ENCODE data around the gene RNH1. TPM values are rescaled to one million over a fixed set of nuclear protein-coding genes. Genes with fewer than 3 reads are reported as not detected.

Gene RNH1
- total RNA-seq, 5 donors from 2014 or later (not counting 1 experiment from before 2014, with no cell fraction given), result 126 to 141 (median 131) TPM

DNA sequence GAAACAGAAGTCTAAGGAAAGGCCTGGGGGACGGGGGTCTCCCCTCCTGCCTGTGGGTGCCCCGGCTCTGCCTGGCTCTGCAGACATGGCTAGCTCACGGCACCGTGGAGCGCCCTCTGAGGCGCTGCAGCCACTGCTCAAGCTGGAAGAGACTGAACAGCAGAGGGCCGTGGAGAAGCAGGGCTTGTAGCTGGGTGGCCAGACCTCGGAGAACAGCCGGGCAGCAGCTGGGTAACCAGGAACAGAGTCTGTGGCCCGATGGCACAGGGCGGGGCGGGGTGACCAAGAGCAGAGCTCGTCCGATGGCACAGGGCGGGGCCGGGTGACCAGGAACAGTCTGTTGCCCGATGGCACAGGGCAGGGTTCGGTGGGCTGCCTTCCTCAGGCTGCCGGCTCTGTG, 18.1 kb downstream of the RNH1 start:
- WGBS (ENCODE audit: insufficient coverage), result 95% methylated on average over 19 of the region's 19 CpGs
- Mint-ChIP-seq H3K36me3 (peaks cover 5% of the 10 kb centered on the region), H3K4me1 (no peaks in the 10 kb centered on the region), H3K27ac (no peak overlapping the region), H3K27me3 (no peaks in the 10 kb centered on the region), H3K9me3 (no peaks in the 10 kb centered on the region), H3K4me3 (no peak overlapping the region)
- no peak for ATAC-seq (replicated peaks in 1 of 4)
- no peak overlapping the region for H3K4me3 ChIP-seq (ENCODE audit: control insufficient read depth in 1 of 2, extremely low read depth in 1 of 2, low read length in 1 of 2)
- H3K27me3 ChIP-seq (replicated peaks in 1 of 2; ENCODE audit: control insufficient read depth in 2 of 2, extremely low read depth in 1 of 2, insufficient read depth in 2 of 2, low read length in 1 of 2), result no peaks in the 10 kb centered on the region
- CTCF ChIA-PET, result interaction anchor here in 1 of 2 donors (0.5 kb wide), 1 partner anchor 129 kb away, joined by 6 read pairs; no protein-coding TSS in a partner anchor
- POLR2A ChIA-PET, result no interaction called here
- peaks cover 3 to 12% of the 10 kb centered on the region in 2 donors for H3K36me3 ChIP-seq (ENCODE audit: control insufficient read depth in 2 of 2, extremely low read depth in 1 of 2, insufficient read depth in 1 of 2, low read length in 1 of 2)
- H3K9me3 ChIP-seq, result no peaks in the 10 kb centered on the region
- no peak for DNase-seq
- no peak overlapping the region for H3K27ac ChIP-seq (ENCODE audit: low read length)
- H3K4me1 ChIP-seq (ENCODE audit: control insufficient read depth in 1 of 2, extremely low read depth in 1 of 2, insufficient read depth in 2 of 2, low read length in 2 of 2), result no peaks in the 10 kb centered on the region

DNA sequence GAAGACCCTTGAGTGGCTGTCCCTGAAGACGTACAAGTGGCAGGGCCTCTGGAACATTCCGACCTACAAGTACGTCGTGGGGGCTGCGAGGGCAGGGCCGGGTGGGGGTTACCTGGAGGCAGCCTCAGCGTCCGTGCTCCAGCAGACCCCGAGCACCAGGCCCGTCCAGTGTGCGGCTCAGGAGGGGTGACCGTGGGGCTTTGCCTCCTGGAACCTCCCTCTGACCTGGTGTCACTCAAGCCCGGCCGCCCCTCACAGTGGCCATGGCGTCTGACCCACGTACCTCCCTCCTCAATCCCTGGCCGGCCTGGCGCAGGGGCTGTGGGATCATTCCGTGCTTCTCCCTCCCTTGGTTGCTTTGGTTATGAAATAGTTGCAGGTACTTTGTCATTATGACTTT, 18.5 kb downstream of the RNH1 start:
- H3K4me3 ChIP-seq (ENCODE audit: control insufficient read depth in 1 of 2, extremely low read depth in 1 of 2, low read length in 1 of 2), result no peak overlapping the region
- no peaks in the 10 kb centered on the region for H3K27me3 ChIP-seq (replicated peaks in 1 of 2; ENCODE audit: control insufficient read depth in 2 of 2, extremely low read depth in 1 of 2, insufficient read depth in 2 of 2, low read length in 1 of 2)
- DNase-seq (no peak), ATAC-seq (replicated peaks in 1 of 4) (no peak)
- no peaks in the 10 kb centered on the region for H3K27me3 Mint-ChIP-seq
- H3K9me3 ChIP-seq, result no peaks in the 10 kb centered on the region
- H3K4me3 Mint-ChIP-seq, result no peak overlapping the region
- H3K4me1 Mint-ChIP-seq, result no peaks in the 10 kb centered on the region
- 98% methylated on average over 13 of the region's 19 CpGs for WGBS (ENCODE audit: insufficient coverage)
- peaks cover under 1 to 12% of the 10 kb centered on the region in 2 donors for H3K36me3 ChIP-seq (ENCODE audit: control insufficient read depth in 2 of 2, extremely low read depth in 1 of 2, insufficient read depth in 1 of 2, low read length in 1 of 2)
- H3K9me3 Mint-ChIP-seq, result no peaks in the 10 kb centered on the region
- peaks cover 5% of the 10 kb centered on the region for H3K36me3 Mint-ChIP-seq
- no peak overlapping the region for H3K27ac Mint-ChIP-seq
- no peaks in the 10 kb centered on the region for H3K4me1 ChIP-seq (ENCODE audit: control insufficient read depth in 1 of 2, extremely low read depth in 1 of 2, insufficient read depth in 2 of 2, low read length in 2 of 2)
- CTCF ChIA-PET, result no interaction called here
- POLR2A ChIA-PET, result no interaction called here
- H3K27ac ChIP-seq (ENCODE audit: low read length), result no peak overlapping the region

- H3K27ac Mint-ChIP-seq, result no peak overlapping the region
- H3K4me3 Mint-ChIP-seq, result no peak overlapping the region
- DNase-seq, result no peak
- 92% methylated on average over 25 of the region's 25 CpGs for WGBS (ENCODE audit: insufficient coverage)
- H3K4me3 ChIP-seq (ENCODE audit: control insufficient read depth in 1 of 2, extremely low read depth in 1 of 2, low read length in 1 of 2), result no peak overlapping the region
- no peak for ATAC-seq (replicated peaks in 1 of 4)
- H3K27ac ChIP-seq (ENCODE audit: low read length), result no peak overlapping the region
- ChIA-PET POLR2A (no interaction called here), CTCF (no interaction called here)
- H3K36me3 ChIP-seq (ENCODE audit: control insufficient read depth in 2 of 2, extremely low read depth in 1 of 2, insufficient read depth in 1 of 2, low read length in 1 of 2), result peaks cover 0 to 12% of the 10 kb centered on the region in 2 donors
- H3K4me1 Mint-ChIP-seq, result no peaks in the 10 kb centered on the region
- no peaks in the 10 kb centered on the region for H3K4me1 ChIP-seq (ENCODE audit: control insufficient read depth in 1 of 2, extremely low read depth in 1 of 2, insufficient read depth in 2 of 2, low read length in 2 of 2)
- no peaks in the 10 kb centered on the region for H3K27me3 ChIP-seq (replicated peaks in 1 of 2; ENCODE audit: control insufficient read depth in 2 of 2, extremely low read depth in 1 of 2, insufficient read depth in 2 of 2, low read length in 1 of 2)
- H3K9me3 Mint-ChIP-seq, result no peaks in the 10 kb centered on the region
- no peaks in the 10 kb centered on the region for H3K27me3 Mint-ChIP-seq
- H3K9me3 ChIP-seq, result no peaks in the 10 kb centered on the region
- H3K36me3 Mint-ChIP-seq, result peaks cover 5% of the 10 kb centered on the region
Observed at GRCh38 chr11:488062-488461, 19.0 kb downstream of the RNH1 start.

- Histone ChIP-seq H3K9me3 (no peaks in the 10 kb centered on the region), H3K36me3 (ENCODE audit: control insufficient read depth in 2 of 2, extremely low read depth in 1 of 2, insufficient read depth in 1 of 2, low read length in 1 of 2) (peaks cover 0 to 12% of the 10 kb centered on the region in 2 donors), H3K27me3 (replicated peaks in 1 of 2; ENCODE audit: control insufficient read depth in 2 of 2, extremely low read depth in 1 of 2, insufficient read depth in 2 of 2, low read length in 1 of 2) (no peaks in the 10 kb centered on the region), H3K4me3 (ENCODE audit: control insufficient read depth in 1 of 2, extremely low read depth in 1 of 2, low read length in 1 of 2) (no peak overlapping the region), H3K4me1 (ENCODE audit: control insufficient read depth in 1 of 2, extremely low read depth in 1 of 2, insufficient read depth in 2 of 2, low read length in 2 of 2) (no peaks in the 10 kb centered on the region), H3K27ac (ENCODE audit: low read length) (no peak overlapping the region)
- Mint-ChIP-seq H3K4me1 (no peaks in the 10 kb centered on the region), H3K9me3 (no peaks in the 10 kb centered on the region), H3K27me3 (no peaks in the 10 kb centered on the region), H3K27ac (no peak overlapping the region), H3K36me3 (peaks cover 5% of the 10 kb centered on the region), H3K4me3 (no peak overlapping the region)
- ChIA-PET POLR2A (no interaction called here), CTCF (no interaction called here)
- 97% methylated on average over 22 of the region's 22 CpGs for WGBS (ENCODE audit: insufficient coverage)
- ATAC-seq (replicated peaks in 1 of 4) (no peak), DNase-seq (no peak)
Observed at GRCh38 chr11:487571-488021, 19.4 kb downstream of the RNH1 start.

GRCh38 chr11:486189-486588, 20.9 kb downstream of the RNH1 start:
- no peaks in the 10 kb centered on the region for H3K4me1 ChIP-seq (ENCODE audit: control insufficient read depth in 1 of 2, extremely low read depth in 1 of 2, insufficient read depth in 2 of 2, low read length in 2 of 2)
- Mint-ChIP-seq H3K4me1 (no peaks in the 10 kb centered on the region), H3K27ac (no peak overlapping the region), H3K4me3 (no peak overlapping the region), H3K27me3 (no peaks in the 10 kb centered on the region), H3K36me3 (no peaks in the 10 kb centered on the region), H3K9me3 (no peaks in the 10 kb centered on the region)
- H3K27me3 ChIP-seq (replicated peaks in 1 of 2; ENCODE audit: control insufficient read depth in 2 of 2, extremely low read depth in 1 of 2, insufficient read depth in 2 of 2, low read length in 1 of 2), result no peaks in the 10 kb centered on the region
- H3K9me3 ChIP-seq, result no peaks in the 10 kb centered on the region
- ChIA-PET CTCF (no interaction called here), POLR2A (no interaction called here)
- ATAC-seq (replicated peaks in 1 of 4) (no peak), DNase-seq (no peak)
- WGBS (ENCODE audit: insufficient coverage), result 97% methylated on average over 18 of the region's 23 CpGs
- H3K27ac ChIP-seq (ENCODE audit: low read length), result no peak overlapping the region
- peaks cover 0 to 12% of the 10 kb centered on the region in 2 donors for H3K36me3 ChIP-seq (ENCODE audit: control insufficient read depth in 2 of 2, extremely low read depth in 1 of 2, insufficient read depth in 1 of 2, low read length in 1 of 2)
- H3K4me3 ChIP-seq (ENCODE audit: control insufficient read depth in 1 of 2, extremely low read depth in 1 of 2, low read length in 1 of 2), result no peak overlapping the region

- ATAC-seq (replicated peaks in 1 of 4) (no peak), DNase-seq (no peak)
- no peak overlapping the region for H3K27ac ChIP-seq (ENCODE audit: low read length)
- no peaks in the 10 kb centered on the region for H3K27me3 ChIP-seq (replicated peaks in 1 of 2; ENCODE audit: control insufficient read depth in 2 of 2, extremely low read depth in 1 of 2, insufficient read depth in 2 of 2, low read length in 1 of 2)
- ChIA-PET POLR2A (no interaction called here), CTCF (no interaction called here)
- Mint-ChIP-seq H3K36me3 (no peaks in the 10 kb centered on the region), H3K27ac (no peak overlapping the region), H3K27me3 (no peaks in the 10 kb centered on the region), H3K9me3 (no peaks in the 10 kb centered on the region), H3K4me1 (no peaks in the 10 kb centered on the region), H3K4me3 (no peak overlapping the region)
- H3K36me3 ChIP-seq (ENCODE audit: control insufficient read depth in 2 of 2, extremely low read depth in 1 of 2, insufficient read depth in 1 of 2, low read length in 1 of 2), result peaks cover 0 to 4% of the 10 kb centered on the region in 2 donors
- H3K4me3 ChIP-seq (ENCODE audit: control insufficient read depth in 1 of 2, extremely low read depth in 1 of 2, low read length in 1 of 2), result no peak overlapping the region
- WGBS (ENCODE audit: insufficient coverage), result 97% methylated on average over 38 of the region's 38 CpGs
- no peaks in the 10 kb centered on the region for H3K4me1 ChIP-seq (ENCODE audit: control insufficient read depth in 1 of 2, extremely low read depth in 1 of 2, insufficient read depth in 2 of 2, low read length in 2 of 2)
- no peaks in the 10 kb centered on the region for H3K9me3 ChIP-seq
Observed at GRCh38 chr11:484616-485015, 22.4 kb downstream of the RNH1 start.

DNA sequence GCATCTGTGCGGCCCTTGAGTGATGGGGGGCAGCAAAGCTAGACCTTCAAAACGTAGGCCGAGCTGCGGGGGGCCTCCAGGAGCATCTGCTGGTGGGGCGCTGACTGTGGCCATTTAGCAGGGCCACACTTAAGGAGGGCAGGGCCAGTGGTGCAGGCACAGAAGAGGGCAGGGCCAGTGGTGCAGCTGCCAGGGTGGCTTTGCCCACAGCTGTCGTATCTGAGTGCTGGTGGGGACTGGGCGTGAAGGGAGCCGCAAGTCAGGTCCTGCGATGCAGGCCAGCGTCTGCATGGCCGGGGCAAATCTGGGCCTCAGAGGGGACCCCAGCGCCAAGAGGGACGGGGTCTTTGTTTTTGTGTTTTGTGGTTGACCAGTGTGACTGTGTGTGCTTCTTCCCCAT, 27.7 kb downstream of the RNH1 start:
- Mint-ChIP-seq H3K4me1 (no peaks in the 10 kb centered on the region), H3K36me3 (no peaks in the 10 kb centered on the region), H3K27me3 (no peaks in the 10 kb centered on the region), H3K27ac (no peak overlapping the region), H3K4me3 (no peak overlapping the region), H3K9me3 (no peaks in the 10 kb centered on the region)
- Histone ChIP-seq H3K4me3 (ENCODE audit: control insufficient read depth in 1 of 2, extremely low read depth in 1 of 2, low read length in 1 of 2) (no peak overlapping the region), H3K27me3 (replicated peaks in 1 of 2; ENCODE audit: control insufficient read depth in 2 of 2, extremely low read depth in 1 of 2, insufficient read depth in 2 of 2, low read length in 1 of 2) (no peaks in the 10 kb centered on the region), H3K4me1 (ENCODE audit: control insufficient read depth in 1 of 2, extremely low read depth in 1 of 2, insufficient read depth in 2 of 2, low read length in 2 of 2) (no peaks in the 10 kb centered on the region), H3K9me3 (no peaks in the 10 kb centered on the region), H3K27ac (ENCODE audit: low read length) (no peak overlapping the region), H3K36me3 (ENCODE audit: control insufficient read depth in 2 of 2, extremely low read depth in 1 of 2, insufficient read depth in 1 of 2, low read length in 1 of 2) (peaks cover 4% of the 10 kb centered on the region in 2 donors)
- CTCF ChIA-PET, result no interaction called here
- ATAC-seq (replicated peaks in 1 of 4) (no peak), DNase-seq (no peak)
- POLR2A ChIA-PET, result no interaction called here
- 72% methylated on average over 10 of the region's 13 CpGs for WGBS (ENCODE audit: insufficient coverage)

All from T-cell (primary cell).